ENCODE results near the gene CEP350. TPM values are rescaled to one million over a fixed set of nuclear protein-coding genes. Genes with fewer than 3 reads are reported as not detected.

Gene CEP350
- total RNA-seq, 3 donors from 2014 or later = 79.0 to 124 (median 95.0) TPM

DNA sequence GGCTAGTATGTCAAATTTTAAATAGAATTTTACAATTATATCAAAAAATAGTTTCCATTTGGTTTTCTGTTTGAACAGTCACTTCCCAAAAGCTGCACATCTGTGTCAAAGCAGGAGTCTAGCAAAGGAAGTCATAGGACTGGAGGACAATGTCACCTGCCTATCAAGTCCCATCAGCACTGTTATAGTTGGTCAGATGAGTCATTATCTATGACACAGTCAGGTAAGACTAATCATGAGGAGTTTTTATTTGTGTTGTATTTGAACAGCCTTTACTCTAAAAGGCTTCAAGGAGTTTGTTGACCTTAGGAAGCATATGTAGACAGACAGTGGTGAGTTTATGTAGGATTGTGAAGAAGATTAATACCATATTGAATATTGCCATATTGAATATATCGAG, 125.8 kb downstream of the CEP350 start:
- Histone ChIP-seq H3K9me3 (no peaks in the 10 kb centered on the region), H3K27me3 (no peaks in the 10 kb centered on the region), H3K36me3 (no peaks in the 10 kb centered on the region), H3K4me3 (no peak overlapping the region), H3K27ac (no peak overlapping the region), H3K4me1 (no peaks in the 10 kb centered on the region)
- intact Hi-C loops (cut with DNase I; ENCODE audit: low total_unique reads) = no loop called here
- DNase-seq (ENCODE audit: low spot score in 2 of 2) = no peak
- TF ChIP-seq POLR2A (IDR thresholded peaks at IDR 0.05) (no peak), CTCF (IDR thresholded peaks at IDR 0.05) (no peak), POLR2AphosphoS5 (IDR thresholded peaks at IDR 0.05) (no peak)

DNA sequence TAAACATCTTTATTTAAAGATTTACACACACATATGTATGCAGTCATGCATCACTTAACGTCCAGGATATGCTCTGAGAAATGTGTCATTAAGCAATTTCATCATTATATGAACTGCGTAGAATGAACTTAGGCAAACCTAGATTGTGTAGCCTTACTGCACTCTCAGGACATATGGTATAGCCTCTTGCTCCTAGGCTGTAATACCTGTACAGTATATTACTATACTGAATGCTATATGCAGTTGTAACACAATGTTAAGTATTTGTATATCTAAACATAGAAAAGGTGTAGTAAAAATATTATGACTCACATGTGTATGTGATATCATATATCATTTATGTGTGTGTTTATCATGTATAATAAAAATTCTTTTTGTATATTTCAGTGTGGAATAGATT, 126.9 kb downstream of the CEP350 start:
- intact Hi-C loops (cut with DNase I; ENCODE audit: low total_unique reads) = no loop called here
- H3K4me3 ChIP-seq = no peak overlapping the region
- TF ChIP-seq POLR2A (IDR thresholded peaks at IDR 0.05) = no peak
- no peak for TF ChIP-seq POLR2AphosphoS5 (IDR thresholded peaks at IDR 0.05)
- no peak for TF ChIP-seq CTCF (IDR thresholded peaks at IDR 0.05)
- no peaks in the 10 kb centered on the region for H3K9me3 ChIP-seq
- no peaks in the 10 kb centered on the region for H3K4me1 ChIP-seq
- H3K27me3 ChIP-seq = no peaks in the 10 kb centered on the region
- H3K36me3 ChIP-seq = no peaks in the 10 kb centered on the region
- H3K27ac ChIP-seq = no peak overlapping the region
- DNase-seq (ENCODE audit: low spot score in 2 of 2) = no peak

DNA sequence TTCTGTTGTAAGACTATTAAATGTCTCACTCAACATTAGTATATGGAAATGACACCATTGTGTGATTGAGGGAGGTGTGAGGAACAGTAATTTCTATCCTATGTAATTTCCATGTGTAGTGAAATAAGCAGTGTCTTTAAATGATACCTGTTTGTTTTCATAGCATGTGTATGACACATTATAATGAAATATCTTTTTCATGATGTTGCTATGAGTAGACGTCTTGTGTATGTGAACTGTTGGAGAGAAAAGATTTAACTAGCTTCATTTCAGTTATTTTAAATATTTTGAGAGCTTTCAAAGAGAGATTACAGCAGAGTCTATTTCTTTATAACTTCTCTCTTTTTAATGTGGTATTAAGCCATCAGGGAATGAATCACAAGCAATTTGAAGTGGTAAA, 128.6 kb downstream of the CEP350 start:
- Histone ChIP-seq H3K27ac (no peak overlapping the region), H3K27me3 (no peaks in the 10 kb centered on the region), H3K9me3 (no peaks in the 10 kb centered on the region), H3K4me3 (no peak overlapping the region), H3K36me3 (peaks cover 4% of the 10 kb centered on the region), H3K4me1 (no peaks in the 10 kb centered on the region)
- no peak for DNase-seq (ENCODE audit: low spot score in 2 of 2)
- intact Hi-C loops (cut with DNase I; ENCODE audit: low total_unique reads) = no loop called here
- TF ChIP-seq CTCF (IDR thresholded peaks at IDR 0.05) (no peak), POLR2AphosphoS5 (IDR thresholded peaks at IDR 0.05) (no peak), POLR2A (IDR thresholded peaks at IDR 0.05) (no peak)

- H3K4me3 ChIP-seq = no peak overlapping the region
- H3K36me3 ChIP-seq = peaks cover 4% of the 10 kb centered on the region
- intact Hi-C loops (cut with DNase I; ENCODE audit: low total_unique reads) = no loop called here
- no peak for DNase-seq (ENCODE audit: low spot score in 2 of 2)
- H3K27me3 ChIP-seq = no peaks in the 10 kb centered on the region
- no peaks in the 10 kb centered on the region for H3K9me3 ChIP-seq
- no peak overlapping the region for H3K27ac ChIP-seq
- H3K4me1 ChIP-seq = no peaks in the 10 kb centered on the region
- TF ChIP-seq POLR2A (IDR thresholded peaks at IDR 0.05) (no peak), POLR2AphosphoS5 (IDR thresholded peaks at IDR 0.05) (no peak), CTCF (IDR thresholded peaks at IDR 0.05) (no peak)
These were observed 130.3 kb downstream of the CEP350 start for GRCh38 chr1:180084867-180085266.

DNA sequence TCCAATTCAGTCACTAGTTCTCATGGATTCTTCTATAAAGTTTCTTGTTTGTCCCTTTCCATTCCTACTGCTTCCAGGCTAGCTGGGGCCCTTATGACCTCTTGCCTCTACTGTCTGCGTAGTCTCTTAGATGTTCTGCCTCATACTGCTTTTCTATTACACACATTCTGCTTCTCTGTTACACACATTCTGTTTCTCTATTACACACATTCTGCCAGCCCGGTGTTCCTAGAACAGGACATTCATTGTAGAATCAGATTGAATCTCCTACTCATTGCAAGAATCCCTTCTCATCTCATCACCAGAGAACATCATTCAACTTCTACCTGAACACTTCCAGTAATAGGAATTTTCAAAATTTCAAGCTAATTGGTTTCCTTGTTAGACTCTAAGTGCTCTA, 130.7 kb downstream of the CEP350 start:
- intact Hi-C loops (cut with DNase I; ENCODE audit: low total_unique reads) = no loop called here
- no peak overlapping the region for H3K4me3 ChIP-seq
- H3K4me1 ChIP-seq = no peaks in the 10 kb centered on the region
- H3K9me3 ChIP-seq = no peaks in the 10 kb centered on the region
- TF ChIP-seq CTCF (IDR thresholded peaks at IDR 0.05) (no peak), POLR2AphosphoS5 (IDR thresholded peaks at IDR 0.05) (no peak), POLR2A (IDR thresholded peaks at IDR 0.05) (no peak)
- H3K27me3 ChIP-seq = no peaks in the 10 kb centered on the region
- H3K27ac ChIP-seq = no peak overlapping the region
- H3K36me3 ChIP-seq = peaks cover 4% of the 10 kb centered on the region
- DNase-seq (ENCODE audit: low spot score in 2 of 2) = no peak

Measured in breast epithelium (tissue), 4 donors.